ENCODE results near the gene DUSP2.

DUSP2 gene

GRCh38 chr2:96131813-96132745 lies 13.2 kb downstream of the DUSP2 start:
- no peak for DNase-seq (ENCODE audit: extremely low read depth, low read depth)
- TF ChIP-seq CTCF (IDR thresholded peaks at IDR 0.05; ENCODE audit: low read depth, low read length): no peak

- DNase-seq (ENCODE audit: extremely low read depth, low read depth): no peak
- no peak for TF ChIP-seq CTCF (IDR thresholded peaks at IDR 0.05; ENCODE audit: low read depth, low read length)
Measured at GRCh38 chr2:96131152-96131812, 14.0 kb downstream of the DUSP2 start.

- no peak for DNase-seq (ENCODE audit: extremely low read depth, low read depth)
- TF ChIP-seq CTCF (IDR thresholded peaks at IDR 0.05; ENCODE audit: low read depth, low read length): no peak
Measured at GRCh38 chr2:96130483-96130882, 14.8 kb downstream of the DUSP2 start.

- no peak for DNase-seq (ENCODE audit: extremely low read depth, low read depth)
- TF ChIP-seq CTCF (IDR thresholded peaks at IDR 0.05; ENCODE audit: low read depth, low read length): no peak
Measured at GRCh38 chr2:96129528-96130120, 15.6 kb downstream of the DUSP2 start.

- no peak for DNase-seq (ENCODE audit: extremely low read depth, low read depth)
- no peak for TF ChIP-seq CTCF (IDR thresholded peaks at IDR 0.05; ENCODE audit: low read depth, low read length)
Measured at GRCh38 chr2:96128456-96128855, 16.8 kb downstream of the DUSP2 start.

- no peak for DNase-seq (ENCODE audit: extremely low read depth, low read depth)
- no peak for TF ChIP-seq CTCF (IDR thresholded peaks at IDR 0.05; ENCODE audit: low read depth, low read length)
Measured at GRCh38 chr2:96124406-96125265, 20.6 kb downstream of the DUSP2 start.
